GM12892 (cell line): ENCODE measurements around the gene PPP2R5C.

ENCODE experiments used
- POLR2A ChIP-seq: IDR thresholded peaks from 2 replicates; pipeline ENCODE4 v1.6.1; 2011; ENCODE audit warnings: low read depth, low read length, control low read depth
- POLR2AphosphoS5 ChIP-seq: IDR thresholded peaks from 2 replicates; pipeline ENCODE4 v1.6.1; 2011; ENCODE audit warnings: low read depth, low read length, control low read depth

- TF ChIP-seq POLR2AphosphoS5 (no peak), POLR2A (no peak)
Measured at GRCh38 chr14:101817501-101818001, 56.0 kb downstream of the PPP2R5C start.
